Osteoblast (primary cell): ENCODE results near the gene PXDN. TPM values are rescaled to one million over a fixed set of nuclear protein-coding genes. Genes with fewer than 3 reads are reported as not detected.
A peak's percentile ranks its signal among the peaks of the same experiment; 100 is the strongest.

Source experiments
- DNase-seq: peaks from one replicate; pipeline ENCODE4 v3.0.0; 2011; ENCODE audit warnings: low spot score, mixed read lengths; ENCODE audit not compliant: insufficient read length; ENCODE audit errors: missing footprints
- H2AFZ ChIP-seq: 2 replicates; pipeline ENCODE4 v1.6.0; 2011; ENCODE audit warnings: mild to moderate bottlenecking, low read length
- H3K27ac ChIP-seq: 2 replicates; pipeline ENCODE4 v1.5.1; 2011; ENCODE audit warnings: mild to moderate bottlenecking, low read depth, low read length, moderate library complexity
- H3K27me3 ChIP-seq: 2 replicates; pipeline ENCODE4 v1.6.0; 2012; ENCODE audit warnings: mild to moderate bottlenecking, control low read depth, inconsistent platforms, low read length, moderate library complexity; ENCODE audit not compliant: insufficient read depth
- H3K36me3 ChIP-seq: 2 replicates; pipeline ENCODE4 v1.5.1; 2011; ENCODE audit warnings: mild to moderate bottlenecking, low read length, control low read depth, moderate library complexity; ENCODE audit not compliant: insufficient read depth
- H3K4me1 ChIP-seq: 2 replicates; pipeline ENCODE4 v1.5.1; 2011; ENCODE audit warnings: mild to moderate bottlenecking, low read length, control low read depth, moderate library complexity; ENCODE audit not compliant: insufficient read depth
- H3K4me2 ChIP-seq: 2 replicates; pipeline ENCODE4 v1.6.0; 2011; ENCODE audit warnings: mild to moderate bottlenecking, low read length; ENCODE audit not compliant: insufficient read depth
- H3K4me3 ChIP-seq: fragments of 200-600 bp; sonication (generic); 3 replicates; pipeline ENCODE4 v1.5.1; 2012; ENCODE audit warnings: mild to moderate bottlenecking, low read length, inconsistent platforms; ENCODE audit not compliant: insufficient read depth
- H3K79me2 ChIP-seq: 2 replicates; pipeline ENCODE4 v1.6.0; 2012; ENCODE audit warnings: mild to moderate bottlenecking, low read length, control low read depth, inconsistent platforms; ENCODE audit not compliant: insufficient read depth
- H3K9me3 ChIP-seq: 2 replicates; pipeline ENCODE4 v1.5.1; 2011; ENCODE audit warnings: low read depth, low read length, control low read depth
- H4K20me1 ChIP-seq: 2 replicates; pipeline ENCODE4 v1.6.0; 2012; ENCODE audit warnings: mild to moderate bottlenecking, low read length, control low read depth; ENCODE audit not compliant: insufficient read depth
- CTCF ChIP-seq: IDR thresholded peaks from 2 replicates; pipeline ENCODE4 v1.5.1; 2011; ENCODE audit warnings: mild to moderate bottlenecking, low read depth, low read length, moderate library complexity; ENCODE audit errors: extremely low read depth
- total RNA-seq: library from RNA; depleted of rRNA; stranded (reverse); fragments of >200 nt; gene quantifications from 2 replicates; pipeline ENCODE4 v1.2.3, GENCODE V29; 2012

PXDN gene
- total RNA-seq, 1 donor, result 307 TPM

- DNase-seq, result peak; percentile 95
- Histone ChIP-seq H3K4me2 (peak overlapping the region; percentile 53), H3K9me3 (no peaks in the 10 kb centered on the region), H3K4me3 (peak overlapping the region; percentile 23), H4K20me1 (peaks cover 5% of the 10 kb centered on the region), H3K79me2 (no peaks in the 10 kb centered on the region), H3K36me3 (no peaks in the 10 kb centered on the region), H3K27me3 (no peaks in the 10 kb centered on the region), H3K27ac (peak overlapping the region; percentile 53), H2AFZ (peak overlapping the region; percentile 56), H3K4me1 (peaks cover 36% of the 10 kb centered on the region)
- peak; percentile 72 for TF ChIP-seq CTCF
Observed at GRCh38 chr2:1591978-1592907, 152.1 kb downstream of the PXDN start.

GRCh38 chr2:1591461-1591770, 152.9 kb downstream of the PXDN start:
- no peak for TF ChIP-seq CTCF
- DNase-seq, result peak; percentile 52
- no peak overlapping the region for H3K27ac ChIP-seq
- no peaks in the 10 kb centered on the region for H3K9me3 ChIP-seq
- no peaks in the 10 kb centered on the region for H3K79me2 ChIP-seq
- H4K20me1 ChIP-seq, result peaks cover 5% of the 10 kb centered on the region
- H3K4me1 ChIP-seq, result peaks cover 36% of the 10 kb centered on the region
- H2AFZ ChIP-seq, result no peak overlapping the region
- no peaks in the 10 kb centered on the region for H3K27me3 ChIP-seq
- H3K4me2 ChIP-seq, result peak overlapping the region; percentile 53
- no peak overlapping the region for H3K4me3 ChIP-seq
- H3K36me3 ChIP-seq, result no peaks in the 10 kb centered on the region

GRCh38 chr2:1590596-1591460, 153.5 kb downstream of the PXDN start:
- peak; percentile 67 for DNase-seq
- no peak overlapping the region for H3K27ac ChIP-seq
- H4K20me1 ChIP-seq, result peaks cover 5% of the 10 kb centered on the region
- H2AFZ ChIP-seq, result no peak overlapping the region
- H3K27me3 ChIP-seq, result no peaks in the 10 kb centered on the region
- H3K4me1 ChIP-seq, result peaks cover 36% of the 10 kb centered on the region
- no peak for TF ChIP-seq CTCF
- H3K9me3 ChIP-seq, result no peaks in the 10 kb centered on the region
- H3K4me2 ChIP-seq, result no peak overlapping the region
- no peak overlapping the region for H3K4me3 ChIP-seq
- no peaks in the 10 kb centered on the region for H3K36me3 ChIP-seq
- H3K79me2 ChIP-seq, result no peaks in the 10 kb centered on the region
